SKM-1 treated with dmso at 0.1 percent for 144 hours (cell line): ENCODE measurements around the gene TRPM8.

Source experiments
- DNase-seq: peaks from one replicate; lab custom pipeline; 2025; ENCODE audit not compliant: unreplicated experiment; lab: John Stamatoyannopoulos, UW

TRPM8 gene

DNA sequence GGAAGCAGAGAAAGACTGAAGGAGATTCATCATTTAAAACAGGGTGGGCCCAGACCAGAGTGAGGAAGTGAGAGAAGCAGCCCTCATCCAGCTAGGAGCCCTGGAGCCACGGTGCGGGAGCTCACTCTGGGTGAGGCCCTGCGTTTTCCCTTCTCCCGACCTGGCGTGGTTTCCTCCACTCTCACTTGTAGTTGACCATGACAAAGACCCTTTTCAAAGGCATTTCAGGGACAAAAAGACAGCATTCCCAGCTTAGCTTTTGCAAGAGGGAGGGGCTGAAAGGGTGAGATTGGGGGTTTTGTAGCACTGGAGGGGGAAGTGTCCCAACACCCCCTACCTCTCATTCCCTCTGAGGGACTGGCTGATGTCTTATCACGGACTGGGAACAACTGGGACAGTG lies 56.6 kb downstream of the TRPM8 start:
- DNase-seq, result no peak

DNA sequence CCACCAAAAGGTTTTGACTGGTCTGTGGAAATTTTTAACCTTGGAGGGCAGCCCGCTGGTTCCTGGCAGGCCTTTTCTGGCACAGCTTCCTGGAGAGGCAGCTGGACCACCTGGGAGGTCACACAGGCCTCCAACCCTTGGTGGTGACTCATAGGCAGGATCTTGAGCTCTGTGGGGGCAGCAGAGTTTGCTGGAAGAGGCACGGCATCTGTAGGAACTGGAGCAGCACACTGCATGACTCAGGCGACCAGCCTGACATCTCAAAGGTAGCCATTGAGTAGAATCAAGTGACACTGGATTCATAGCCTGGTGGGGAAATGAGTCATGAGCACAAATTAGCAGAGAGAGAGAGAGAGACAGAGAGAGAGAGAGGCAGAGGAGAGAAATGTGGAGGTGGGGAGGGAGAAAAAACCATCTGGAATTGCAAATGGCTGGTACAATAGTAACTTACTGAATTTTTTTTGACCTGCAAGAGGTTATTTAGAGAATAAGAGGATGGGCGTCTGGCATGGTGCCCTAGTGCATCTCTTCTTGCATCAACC lies 57.4 kb downstream of the TRPM8 start:
- no peak for DNase-seq

DNA sequence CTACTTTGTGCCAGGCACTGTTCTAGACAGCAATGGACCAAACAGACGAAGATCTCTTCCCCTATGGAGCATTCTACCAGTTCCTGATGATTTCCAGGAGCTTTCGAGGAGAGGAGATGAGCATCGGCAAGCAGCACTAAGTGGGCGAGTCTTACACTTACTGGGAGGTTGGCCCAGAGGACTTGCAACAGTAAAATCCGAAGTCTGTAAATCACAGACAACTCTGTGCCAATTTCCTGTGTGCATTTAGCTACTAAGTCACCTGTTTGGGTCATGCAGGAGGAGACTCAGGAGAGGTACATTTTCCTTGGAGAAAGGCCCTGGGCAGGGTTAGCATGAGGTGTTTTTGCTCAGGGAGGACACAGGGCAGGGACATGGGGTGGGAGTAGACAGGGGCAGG lies 58.9 kb downstream of the TRPM8 start:
- DNase-seq, result no peak

DNA sequence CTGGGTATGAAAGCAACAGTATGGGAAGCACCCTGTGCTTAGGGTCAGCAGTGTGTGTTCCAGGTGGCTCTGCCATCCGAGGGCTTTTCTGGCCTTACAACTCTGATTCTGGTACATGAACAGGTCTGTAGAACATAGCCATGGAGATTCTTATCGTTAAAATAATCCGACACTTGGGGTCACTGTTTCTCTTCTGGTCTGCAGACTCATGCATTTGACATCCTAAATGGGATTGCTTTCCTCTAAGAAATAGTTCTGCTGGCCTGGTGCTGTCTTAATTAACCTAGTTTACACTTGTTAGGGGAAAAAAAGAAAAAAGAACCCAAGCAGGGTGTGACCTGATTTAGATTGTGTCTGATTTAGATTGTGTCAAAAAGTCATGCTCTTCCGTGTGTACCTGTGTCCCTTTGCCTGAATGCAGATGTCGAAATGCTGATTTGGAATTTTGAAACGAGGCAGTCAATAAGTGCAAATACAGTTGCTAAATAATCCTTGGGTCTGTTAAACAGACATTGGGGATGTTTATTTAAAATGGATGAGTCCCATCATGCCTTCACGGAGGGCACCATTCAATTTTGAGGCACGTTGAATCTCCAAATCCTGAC lies 59.6 kb downstream of the TRPM8 start:
- no peak for DNase-seq

DNA sequence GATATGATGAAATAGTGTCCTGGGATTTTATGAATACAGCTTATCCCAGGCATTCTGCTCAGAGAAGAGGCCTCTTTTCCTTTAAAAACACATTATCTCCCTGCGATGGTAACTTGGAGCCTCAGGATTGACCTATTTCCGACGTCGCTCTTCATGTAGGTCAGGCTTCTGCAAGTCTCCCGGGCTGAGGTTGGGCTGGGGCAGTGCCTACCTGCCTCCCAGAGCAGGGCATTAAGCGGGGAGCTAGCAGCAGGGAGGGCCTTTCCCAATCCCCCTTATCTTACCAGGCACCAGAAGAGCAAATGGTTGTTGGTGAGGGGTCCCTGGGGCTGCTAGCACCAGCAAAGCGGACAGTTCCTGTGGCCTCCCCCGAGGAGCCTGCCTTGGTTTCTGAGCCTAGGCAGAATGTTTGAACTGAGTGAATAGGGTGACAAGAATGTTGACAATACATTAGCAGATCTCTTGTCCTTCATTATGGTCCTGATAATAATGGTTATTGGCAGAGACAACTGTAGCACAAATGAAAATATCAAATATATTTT lies 60.2 kb downstream of the TRPM8 start:
- DNase-seq, result no peak

DNA sequence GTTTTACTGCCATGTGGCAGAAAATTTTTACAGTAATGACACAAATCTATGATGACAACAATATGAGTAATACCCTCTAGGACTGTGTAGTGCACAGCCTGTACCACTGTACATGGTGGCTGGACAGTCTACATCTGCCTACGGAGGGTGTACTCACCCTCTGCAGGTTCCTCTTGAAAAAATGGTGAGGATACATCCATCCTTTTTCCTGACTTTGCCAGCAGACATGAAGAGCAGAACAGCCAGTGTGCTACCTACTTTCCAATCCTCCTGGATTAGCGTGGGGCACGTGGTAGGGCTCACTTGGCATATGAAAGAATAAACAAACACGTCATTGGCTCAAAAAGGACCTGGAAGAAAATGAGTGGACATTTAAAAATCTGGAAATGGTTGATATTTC lies 62.6 kb downstream of the TRPM8 start:
- DNase-seq, result no peak

DNA sequence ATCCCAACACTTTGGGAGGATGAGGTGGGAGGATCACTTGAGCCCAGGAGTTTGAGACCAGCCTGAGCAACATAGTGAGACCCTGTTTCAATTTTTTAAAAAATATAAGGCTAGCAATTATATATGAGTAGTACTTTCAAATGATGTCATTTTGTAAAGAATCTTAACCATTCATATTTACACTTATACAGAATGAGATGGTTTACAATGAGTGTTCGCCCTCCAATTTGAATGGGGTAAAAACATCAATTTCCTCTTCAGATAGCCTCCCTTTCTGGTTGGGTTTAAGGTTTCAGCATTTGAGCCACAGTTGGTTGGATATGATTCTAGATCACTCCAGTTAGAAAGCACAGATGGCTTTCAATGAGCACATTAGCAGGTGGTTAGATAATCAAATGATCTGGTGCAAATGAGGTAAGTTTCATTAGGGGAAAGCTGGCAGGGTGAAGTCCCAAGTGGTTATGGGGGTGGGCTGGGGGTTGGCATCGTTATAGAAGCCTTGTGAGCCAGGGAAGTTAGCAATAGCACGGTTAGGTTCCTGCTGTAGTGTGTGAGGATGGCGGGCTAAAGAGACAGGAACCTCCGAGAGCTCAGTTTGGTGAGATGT lies 63.9 kb downstream of the TRPM8 start:
- no peak for DNase-seq

DNA sequence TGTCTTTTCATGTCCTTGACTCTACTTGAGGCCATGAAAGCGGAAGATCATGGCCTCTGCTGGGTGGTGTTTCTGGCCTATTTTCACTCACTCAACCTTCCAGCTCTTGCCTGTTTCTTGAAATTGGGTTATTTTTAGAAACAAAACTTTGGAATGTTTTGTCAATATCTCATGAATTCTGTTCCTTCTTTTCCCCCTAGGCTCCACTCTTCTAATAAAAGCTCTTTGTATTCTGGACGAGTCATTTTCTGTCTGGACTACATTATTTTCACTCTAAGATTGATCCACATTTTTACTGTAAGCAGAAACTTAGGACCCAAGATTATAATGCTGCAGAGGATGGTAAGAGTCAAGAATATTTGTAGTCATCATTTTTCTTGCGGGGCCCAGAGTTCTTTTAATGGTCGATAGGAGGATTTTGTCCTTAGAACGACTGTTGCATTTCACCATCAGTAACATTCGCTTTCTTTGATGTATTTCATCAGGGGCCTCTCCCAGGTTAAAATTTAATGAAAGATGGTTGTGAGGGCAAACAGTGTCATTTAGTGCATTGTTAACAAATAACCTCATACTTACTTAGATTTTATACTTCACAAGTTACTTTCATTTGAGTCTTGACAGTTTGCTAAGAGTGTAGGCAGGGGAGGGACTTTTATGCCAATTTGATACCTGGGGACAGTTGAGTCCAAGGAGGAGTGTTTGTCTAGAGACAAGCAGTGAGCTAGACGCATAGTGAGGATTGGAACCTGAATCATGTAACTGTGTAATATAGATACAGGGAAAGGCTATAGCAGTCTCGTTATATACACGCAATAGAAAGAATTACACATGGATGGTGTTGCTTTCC lies 64.6 kb downstream of the TRPM8 start:
- DNase-seq, result no peak

DNA sequence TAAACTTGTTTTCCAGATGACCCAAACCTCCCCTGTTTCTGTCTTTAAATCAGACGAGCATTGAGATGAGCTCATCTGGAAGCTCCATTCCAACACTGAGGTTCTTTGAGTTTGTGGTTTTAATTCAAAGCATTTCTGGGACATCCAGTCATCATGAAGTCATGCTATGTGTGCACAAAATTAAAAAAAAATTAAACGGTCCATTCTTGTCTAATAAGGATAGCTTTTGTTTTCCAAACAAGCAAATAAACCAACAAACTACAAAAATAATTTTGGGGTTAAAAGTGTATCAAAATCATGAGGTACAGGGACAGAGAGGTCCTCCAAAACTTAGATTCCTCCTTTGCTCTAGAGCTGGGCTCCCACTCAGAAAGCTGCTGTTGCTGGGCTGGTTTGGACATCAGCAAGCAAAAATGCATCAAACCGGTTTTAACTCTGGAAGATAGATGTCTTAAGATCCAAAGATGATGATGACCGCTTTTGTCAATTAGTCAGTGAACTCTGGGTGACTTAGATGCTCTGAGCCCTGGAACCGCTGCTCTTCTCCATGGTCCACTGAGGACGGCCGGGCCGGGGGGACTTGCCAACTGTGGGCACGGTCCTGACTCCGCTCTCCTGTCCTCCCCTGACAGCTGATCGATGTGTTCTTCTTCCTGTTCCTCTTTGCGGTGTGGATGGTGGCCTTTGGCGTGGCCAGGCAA lies 65.4 kb downstream of the TRPM8 start:
- no peak for DNase-seq

DNA sequence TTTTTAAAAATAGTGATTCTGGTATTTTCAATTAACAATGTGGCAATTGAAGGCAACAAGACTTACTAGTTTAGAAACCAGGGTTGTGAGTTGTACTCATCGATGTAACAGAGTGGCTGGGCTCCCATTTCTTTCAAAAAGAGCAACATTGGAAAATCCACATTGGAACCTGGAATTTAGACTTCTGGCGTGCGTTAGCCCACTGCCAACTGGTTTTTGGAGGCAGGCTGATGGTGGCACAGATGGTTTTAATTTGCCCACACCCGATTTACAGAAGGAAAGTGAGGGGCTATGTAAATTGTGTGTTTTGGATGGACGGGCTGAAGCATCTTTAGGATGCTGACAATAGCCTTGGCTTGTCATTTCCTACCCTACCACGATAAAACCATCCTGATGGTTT lies 66.3 kb downstream of the TRPM8 start:
- DNase-seq, result no peak

DNA sequence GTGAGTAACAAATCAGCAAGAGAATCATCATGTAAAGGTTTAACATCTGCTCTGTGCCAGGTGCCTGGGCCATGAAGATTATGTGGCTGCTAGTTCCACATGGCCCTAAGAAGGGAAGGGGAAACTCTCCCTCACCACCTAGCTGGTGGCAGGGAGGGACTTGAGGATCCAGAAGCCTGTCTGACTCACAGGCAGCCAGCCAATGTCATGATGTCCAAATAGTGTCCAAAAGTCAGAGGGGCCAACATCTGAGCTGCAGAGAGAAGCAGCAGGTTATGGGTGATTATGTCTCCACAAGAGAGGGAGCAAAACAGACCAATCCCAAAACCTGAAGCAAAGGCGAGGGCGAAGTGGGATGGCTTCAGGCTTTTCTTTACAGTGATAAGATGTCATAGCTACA lies 71.4 kb downstream of the TRPM8 start:
- no peak for DNase-seq

DNA sequence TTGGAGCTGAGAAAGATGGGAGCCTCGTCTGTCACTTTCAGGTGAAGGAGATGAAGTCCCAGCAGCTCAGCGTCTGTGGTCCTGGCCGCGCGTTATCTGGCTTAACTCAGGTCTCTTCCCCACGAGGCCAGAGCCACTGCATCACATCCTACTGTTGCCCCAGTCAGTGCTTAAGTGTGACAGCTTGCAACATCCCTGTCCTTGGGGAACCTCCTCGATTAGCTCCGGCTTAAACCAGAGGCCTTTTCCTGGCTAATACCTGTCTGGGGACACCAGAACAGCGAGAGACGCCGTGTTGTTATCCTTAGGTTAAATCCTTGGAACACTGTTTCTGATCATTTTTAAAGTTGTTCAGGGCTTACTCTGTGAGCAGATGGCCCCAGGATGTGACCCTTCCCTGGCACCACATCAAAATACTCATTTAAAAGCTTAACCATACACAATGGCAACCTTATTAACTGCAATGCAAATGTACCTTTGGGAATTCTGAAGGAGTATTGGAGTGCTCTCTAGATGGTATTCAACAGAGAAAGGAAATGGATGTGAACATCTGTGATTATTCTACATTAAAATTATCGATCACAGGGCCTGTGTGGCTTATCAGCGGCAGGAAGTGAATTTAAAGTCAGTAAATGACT lies 72.2 kb downstream of the TRPM8 start:
- DNase-seq, result no peak

DNA sequence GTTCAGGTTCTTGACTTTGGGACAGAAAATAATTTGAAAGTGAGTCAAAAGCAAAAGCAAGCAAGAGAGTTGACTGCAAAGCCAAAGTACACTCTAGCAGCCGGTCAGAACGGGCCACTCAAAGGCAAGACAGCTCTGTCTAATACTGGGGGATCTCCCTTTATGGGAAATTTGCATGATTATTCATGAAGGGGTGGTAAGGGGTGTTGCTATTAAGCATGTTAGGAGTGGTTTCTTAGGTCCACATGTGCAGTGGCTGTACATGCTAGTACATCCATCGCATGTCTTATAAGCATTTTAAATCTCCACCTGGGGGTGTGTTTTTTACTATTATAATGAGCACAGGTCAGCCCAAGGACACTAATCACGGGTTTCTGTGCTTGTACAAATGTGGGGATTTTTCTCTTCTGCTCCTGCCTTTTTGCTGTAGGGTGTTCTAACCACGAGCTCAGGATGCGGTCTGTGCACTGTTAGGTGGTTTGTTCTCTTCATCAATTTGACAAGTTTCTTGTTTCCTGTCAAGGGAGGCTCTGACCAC lies 73.2 kb downstream of the TRPM8 start:
- no peak for DNase-seq

DNA sequence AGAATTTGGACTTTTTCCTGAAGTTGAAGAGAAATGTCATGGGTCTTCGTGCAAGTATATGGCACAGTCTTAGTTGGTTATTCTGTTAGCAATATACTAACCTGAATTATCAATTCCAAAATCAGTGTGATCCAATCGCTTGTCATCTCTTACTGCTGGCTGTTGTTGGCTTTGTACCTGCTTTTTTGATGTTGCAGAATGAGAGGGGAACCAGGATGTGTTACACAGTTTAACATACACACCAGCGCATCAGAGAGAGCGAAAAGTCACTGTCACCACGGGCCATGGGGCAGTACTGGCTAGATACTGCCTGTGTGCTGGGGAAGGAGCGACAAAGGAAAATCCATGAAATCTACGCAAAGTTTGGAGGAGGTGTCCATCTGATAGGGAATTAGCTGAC lies 74.0 kb downstream of the TRPM8 start:
- no peak for DNase-seq

DNA sequence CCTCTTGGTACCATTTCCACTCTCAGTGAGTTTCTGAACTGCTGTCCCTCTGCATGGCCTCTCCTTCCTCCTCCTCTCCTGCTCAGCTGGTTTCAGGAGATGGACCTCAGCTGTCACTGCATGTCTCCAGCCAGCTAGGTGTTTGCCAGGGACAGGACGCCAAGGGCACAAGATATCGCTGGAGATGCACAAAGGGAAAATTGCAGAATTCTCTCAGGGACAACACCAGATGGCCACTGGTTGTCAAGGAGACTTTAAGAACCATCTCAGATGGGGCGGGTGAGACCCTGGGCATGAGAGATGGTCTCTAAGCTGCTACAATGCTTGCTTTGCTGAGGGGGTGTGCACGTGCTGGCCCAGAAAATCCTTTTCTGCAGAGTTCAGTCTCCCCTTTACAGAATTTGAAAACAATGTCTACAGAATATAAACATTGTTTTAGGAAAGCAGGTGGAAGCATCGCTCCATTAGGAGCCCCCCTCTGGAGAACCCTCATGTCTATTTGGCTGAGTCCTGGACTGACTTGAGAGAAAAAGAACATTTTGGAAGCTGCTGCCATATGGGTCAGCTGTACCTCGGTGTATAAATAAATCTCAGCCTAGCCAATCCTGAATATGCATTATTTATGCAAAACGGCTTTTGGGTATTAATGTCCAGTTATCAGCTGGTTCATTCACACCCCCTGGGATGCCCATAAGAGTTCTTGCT lies 75.5 kb downstream of the TRPM8 start:
- DNase-seq, result no peak

DNA sequence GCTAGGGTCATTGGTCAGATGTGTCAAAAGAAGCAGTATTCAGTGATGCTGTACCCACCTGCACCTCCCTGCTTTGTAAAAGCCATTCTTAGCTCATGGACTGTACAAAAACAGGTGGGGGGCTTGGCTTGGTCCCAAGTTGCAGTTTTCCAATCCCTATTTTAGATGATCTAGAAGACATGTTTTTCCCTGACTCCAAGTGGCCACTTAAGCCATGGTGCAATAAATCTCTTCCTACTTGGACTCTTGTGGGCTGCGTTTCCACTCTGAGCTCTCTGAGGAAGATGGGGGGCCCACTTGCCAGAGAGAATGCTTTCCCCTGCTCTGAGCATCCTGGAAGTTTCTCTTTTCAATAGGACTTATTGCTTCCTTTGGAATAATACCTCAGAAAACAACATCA lies 76.3 kb downstream of the TRPM8 start:
- no peak for DNase-seq

DNA sequence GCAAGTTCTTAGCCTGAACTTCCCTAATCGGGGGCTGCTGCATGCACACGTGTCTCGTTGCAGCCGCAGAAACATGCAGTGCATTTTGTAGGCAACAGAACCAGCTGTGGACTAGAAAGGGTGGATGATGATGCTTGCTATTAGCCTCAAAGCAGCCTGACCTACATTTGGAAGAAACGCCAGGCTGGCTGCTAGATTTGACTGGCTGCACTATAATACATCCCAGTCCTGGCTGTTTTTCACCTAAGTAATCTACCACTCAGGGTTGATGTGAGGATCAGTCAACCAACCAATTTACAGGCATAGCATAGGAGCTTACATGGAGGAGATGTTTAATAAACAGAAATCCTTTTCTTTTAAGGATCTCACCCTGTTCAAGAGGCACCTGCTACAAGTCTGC lies 77.0 kb downstream of the TRPM8 start:
- DNase-seq, result no peak

DNA sequence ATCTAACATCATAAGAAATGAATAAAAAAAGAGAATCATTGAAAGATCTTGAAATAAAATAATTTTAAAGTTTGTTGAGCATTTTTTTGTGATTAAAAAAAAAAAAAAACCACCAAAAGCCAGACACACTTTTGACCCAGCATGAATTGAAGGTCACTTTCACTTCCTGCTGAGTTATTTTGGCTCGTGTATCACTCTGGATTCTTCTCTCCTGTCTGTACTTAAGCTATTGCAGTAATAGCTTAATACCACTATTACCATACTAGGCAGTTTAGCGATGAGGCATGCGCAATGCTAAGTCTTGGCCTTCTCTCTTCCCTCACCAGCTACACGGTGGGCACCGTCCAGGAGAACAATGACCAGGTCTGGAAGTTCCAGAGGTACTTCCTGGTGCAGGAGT lies 78.8 kb downstream of the TRPM8 start:
- no peak for DNase-seq

DNA sequence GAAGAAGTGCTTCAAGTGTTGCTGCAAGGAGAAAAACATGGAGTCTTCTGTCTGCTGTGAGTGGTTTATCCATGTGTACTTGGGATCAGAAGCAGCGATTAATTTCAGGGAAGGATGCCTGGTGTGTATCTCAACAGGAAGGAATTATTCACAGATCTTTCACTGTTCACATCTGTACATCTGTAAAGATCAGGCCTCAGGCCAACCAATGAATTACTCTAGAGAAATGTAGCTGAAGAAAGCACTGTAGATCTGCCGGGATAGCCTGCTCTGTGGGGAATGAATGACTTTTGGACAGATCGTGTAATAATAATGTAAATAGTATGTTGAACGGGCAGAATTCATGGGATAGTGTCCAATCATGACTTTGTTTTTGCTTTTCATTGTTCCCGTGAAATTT lies 79.3 kb downstream of the TRPM8 start:
- DNase-seq, result no peak

DNA sequence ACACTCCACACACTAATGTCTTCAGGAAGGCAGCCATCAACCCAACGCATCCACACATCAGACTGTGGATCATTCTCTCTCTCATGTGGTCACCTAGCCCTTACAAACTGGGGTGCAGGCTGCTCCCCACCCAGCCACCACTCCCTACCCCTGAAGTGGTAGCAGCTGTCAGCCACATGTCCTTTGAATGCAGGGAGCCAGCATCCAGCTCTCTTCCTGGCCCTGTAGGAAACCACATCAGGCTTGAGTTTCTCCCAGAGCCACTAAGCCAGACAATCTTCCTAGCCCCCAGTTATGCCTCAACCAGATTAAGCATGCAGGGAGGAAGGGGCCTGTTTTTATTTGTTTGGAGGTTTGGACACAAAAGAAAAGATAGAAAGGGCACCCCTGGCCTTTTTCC lies 80.5 kb downstream of the TRPM8 start:
- DNase-seq, result no peak
